ENCODE measurements around the gene GLI1.
"Not testable (repeated sequence)": the region's sequence is repeated elsewhere in the genome, so short reads cannot be mapped to it uniquely, and the experiment has no call there.

The GLI1 gene

GRCh38 chr12:57430931-57431566 is 28.5 kb upstream of the GLI1 start, which contains the start of gene R3HDM2:
Gene R3HDM2, minus strand, starts transcription at chr12:57431043. Its CDS starts 120,615 bp downstream, at chr12:57310428.
- TF ChIP-seq JUND (IDR thresholded peaks at IDR 0.05; ENCODE audit: low read depth), result no peak
- peak; percentile 98 to 99 for DNase-seq (ENCODE audit: low read depth in 1 of 2, low spot score in 1 of 2)
- in situ Hi-C loops (cut with HindIII; ENCODE audit: low pct_unique_long_range_greater_than_20kb, low sequenced_read_pairs), result no loop called here

GRCh38 chr12:57431654-57432188 is 27.9 kb upstream of the GLI1 start:
- DNase-seq (ENCODE audit: low read depth in 1 of 2, low spot score in 1 of 2), result no peak
- in situ Hi-C loops (cut with HindIII; ENCODE audit: low pct_unique_long_range_greater_than_20kb, low sequenced_read_pairs), result no loop called here
- no peak for TF ChIP-seq JUND (IDR thresholded peaks at IDR 0.05; ENCODE audit: low read depth)

GRCh38 chr12:57433370-57433769 is 26.2 kb upstream of the GLI1 start:
- in situ Hi-C loops (cut with HindIII; ENCODE audit: low pct_unique_long_range_greater_than_20kb, low sequenced_read_pairs), result no loop called here

GRCh38 chr12:57434517-57435223 is 24.9 kb upstream of the GLI1 start, which contains the start of gene INHBC:
Gene INHBC, plus strand, starts transcription at chr12:57434784. Its CDS starts 103 bp downstream, at chr12:57434887.
- TF ChIP-seq JUND (IDR thresholded peaks at IDR 0.05; ENCODE audit: low read depth), result no peak
- in situ Hi-C loops (cut with HindIII; ENCODE audit: low pct_unique_long_range_greater_than_20kb, low sequenced_read_pairs), result no loop called here
- no peak for DNase-seq (ENCODE audit: low read depth in 1 of 2, low spot score in 1 of 2)

More at GRCh38 chr12:57433370-57433769, 26.2 kb upstream of the GLI1 start:
- TF ChIP-seq JUND (IDR thresholded peaks at IDR 0.05; ENCODE audit: low read depth), result no peak
- no peak for DNase-seq (ENCODE audit: low read depth in 1 of 2, low spot score in 1 of 2)

GRCh38 chr12:57435293-57435692 is 24.3 kb upstream of the GLI1 start:
- DNase-seq (ENCODE audit: low read depth in 1 of 2, low spot score in 1 of 2), result no peak
- no peak for TF ChIP-seq JUND (IDR thresholded peaks at IDR 0.05; ENCODE audit: low read depth)
- in situ Hi-C loops (cut with HindIII; ENCODE audit: low pct_unique_long_range_greater_than_20kb, low sequenced_read_pairs), result no loop called here

- in situ Hi-C loops (cut with HindIII; ENCODE audit: low pct_unique_long_range_greater_than_20kb, low sequenced_read_pairs), result no loop called here
- no peak for TF ChIP-seq JUND (IDR thresholded peaks at IDR 0.05; ENCODE audit: low read depth)
- no peak for DNase-seq (ENCODE audit: low read depth in 1 of 2, low spot score in 1 of 2)
Measured at GRCh38 chr12:57438400-57438799, 21.2 kb upstream of the GLI1 start.

- no peak for TF ChIP-seq JUND (IDR thresholded peaks at IDR 0.05; ENCODE audit: low read depth)
- DNase-seq (ENCODE audit: low read depth in 1 of 2, low spot score in 1 of 2), result no peak
- in situ Hi-C loops (cut with HindIII; ENCODE audit: low pct_unique_long_range_greater_than_20kb, low sequenced_read_pairs), result no loop called here
Measured at GRCh38 chr12:57439762-57440266, 19.8 kb upstream of the GLI1 start.

- DNase-seq (ENCODE audit: low read depth in 1 of 2, low spot score in 1 of 2); in situ Hi-C loops (cut with HindIII; ENCODE audit: low pct_unique_long_range_greater_than_20kb, low sequenced_read_pairs): not testable (repeated sequence)
Measured at GRCh38 chr12:57441393-57441792, 18.2 kb upstream of the GLI1 start.

GRCh38 chr12:57441846-57442427 is 17.6 kb upstream of the GLI1 start:
- no peak for DNase-seq (ENCODE audit: low read depth in 1 of 2, low spot score in 1 of 2)
- in situ Hi-C loops (cut with HindIII; ENCODE audit: low pct_unique_long_range_greater_than_20kb, low sequenced_read_pairs), result no loop called here
- no peak for TF ChIP-seq JUND (IDR thresholded peaks at IDR 0.05; ENCODE audit: low read depth)

- in situ Hi-C loops (cut with HindIII; ENCODE audit: low pct_unique_long_range_greater_than_20kb, low sequenced_read_pairs), result not testable (repeated sequence)
Measured at GRCh38 chr12:57444337-57444736, 15.2 kb upstream of the GLI1 start.

GRCh38 chr12:57444744-57445143 is 14.8 kb upstream of the GLI1 start:
- TF ChIP-seq JUND (IDR thresholded peaks at IDR 0.05; ENCODE audit: low read depth), result no peak
- no peak for DNase-seq (ENCODE audit: low read depth in 1 of 2, low spot score in 1 of 2)
- in situ Hi-C loops (cut with HindIII; ENCODE audit: low pct_unique_long_range_greater_than_20kb, low sequenced_read_pairs), result no loop called here

More at GRCh38 chr12:57444337-57444736, 15.2 kb upstream of the GLI1 start:
- DNase-seq (ENCODE audit: low read depth in 1 of 2, low spot score in 1 of 2), result not testable (repeated sequence)

- DNase-seq (ENCODE audit: low read depth in 1 of 2, low spot score in 1 of 2), result no peak
- TF ChIP-seq JUND (IDR thresholded peaks at IDR 0.05; ENCODE audit: low read depth), result no peak
- in situ Hi-C loops (cut with HindIII; ENCODE audit: low pct_unique_long_range_greater_than_20kb, low sequenced_read_pairs), result no loop called here
Measured at GRCh38 chr12:57446292-57446960, 13.2 kb upstream of the GLI1 start.
